NCI-H1694 (cell line): ENCODE measurements around the gene ADAP1.
"Not testable (repeated sequence)": the region's sequence is repeated elsewhere in the genome, so short reads cannot be mapped to it uniquely, and the experiment has no call there.

Experiments
- DNase-seq: peaks from one replicate; lab custom pipeline; 2025; lab: John Stamatoyannopoulos, UW

ADAP1 gene

DNA sequence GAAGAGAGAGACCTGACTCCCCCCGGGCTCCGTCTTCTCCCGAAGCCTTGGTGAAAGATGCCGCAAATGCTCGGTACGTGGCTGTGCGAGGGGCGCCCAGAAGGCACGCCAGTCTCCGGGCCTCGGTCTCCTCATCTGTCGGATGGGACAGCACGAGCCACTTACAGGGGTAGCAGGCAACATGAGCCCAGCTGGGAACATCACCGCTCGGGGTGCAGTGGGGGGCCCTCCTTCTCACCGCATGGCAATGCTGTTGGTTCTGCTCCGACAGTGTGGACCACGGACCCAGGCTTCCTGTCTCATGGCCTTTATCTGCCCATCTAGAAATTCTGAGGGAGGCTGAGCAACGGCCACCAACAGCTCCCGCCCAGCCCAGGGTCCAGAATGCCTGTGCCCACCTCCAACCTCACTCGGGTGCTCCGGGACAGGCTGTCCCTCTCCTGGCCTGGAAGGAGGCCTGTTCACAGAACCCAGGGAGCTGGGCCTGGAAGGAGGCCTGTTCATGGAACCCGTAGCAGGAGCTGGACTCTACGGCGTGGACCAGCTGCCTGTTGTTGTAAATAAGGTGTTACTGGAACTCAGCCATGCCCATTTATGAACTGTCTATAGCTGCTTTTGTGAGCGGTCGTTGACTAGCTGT is 15.8 kb downstream of the ADAP1 start:
- DNase-seq: no peak

DNA sequence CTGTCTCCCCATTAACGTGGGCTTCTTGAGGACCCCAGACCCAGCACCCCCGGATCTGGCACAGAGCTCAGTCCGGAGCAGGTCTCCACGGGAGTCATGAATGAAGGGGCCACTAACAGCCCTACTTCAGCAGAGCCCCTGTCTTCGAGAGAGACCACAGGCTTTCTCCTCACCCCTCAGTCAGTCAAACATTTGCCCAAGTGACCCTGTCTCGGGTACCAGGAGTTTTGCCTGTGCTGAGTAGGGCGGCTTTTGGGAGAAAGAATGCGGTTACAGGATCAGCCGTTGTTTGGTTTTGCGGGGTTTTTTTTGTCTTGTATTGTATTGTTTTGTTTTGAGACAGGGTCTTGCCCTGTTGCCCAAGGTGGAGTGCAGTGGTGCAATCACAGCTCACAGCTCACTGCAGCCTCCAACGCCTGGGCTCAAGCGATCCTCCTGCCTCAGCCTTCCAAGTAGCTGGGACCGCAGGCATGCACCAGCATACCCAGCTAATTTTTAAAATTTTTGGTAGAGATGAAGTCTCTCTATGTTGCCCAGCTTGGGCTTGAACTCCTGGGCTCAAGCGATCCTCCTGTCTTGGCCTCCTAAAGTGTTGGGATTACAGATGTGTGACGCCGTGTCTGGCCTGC is 16.5 kb downstream of the ADAP1 start:
- no peak for DNase-seq

DNA sequence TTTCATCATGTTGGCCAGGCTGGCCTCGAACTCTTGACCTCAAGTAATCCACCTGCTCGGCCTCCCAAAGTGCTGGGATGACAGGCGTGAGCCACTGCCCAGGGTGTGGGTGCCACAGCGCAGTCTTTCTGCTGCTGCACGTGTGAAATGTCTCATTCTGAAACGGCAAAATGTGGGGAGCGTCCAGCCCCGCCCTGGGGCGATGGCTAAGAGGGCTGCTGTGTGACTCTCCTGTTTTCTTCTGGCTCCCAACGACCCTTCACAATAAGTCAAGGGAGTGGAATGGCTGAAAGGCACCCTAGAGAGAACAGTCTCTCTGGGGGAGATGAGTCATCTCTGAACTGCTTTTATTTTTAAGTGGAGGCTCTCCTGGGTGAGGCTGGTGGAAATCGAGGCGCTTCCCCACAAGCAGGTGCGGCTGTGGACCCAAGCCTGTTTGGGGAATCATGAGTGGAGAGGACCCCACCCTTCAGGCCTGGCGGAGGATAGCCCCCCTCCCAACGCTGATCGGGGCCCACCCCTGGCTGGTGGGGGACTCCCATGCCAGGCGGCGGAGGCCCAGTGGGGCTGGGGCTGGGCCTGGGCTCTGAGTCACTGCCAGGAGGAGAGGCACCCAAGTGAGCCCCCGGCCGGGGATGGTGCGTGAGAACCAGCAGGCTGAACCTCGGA is 18.0 kb downstream of the ADAP1 start:
- no peak for DNase-seq

DNA sequence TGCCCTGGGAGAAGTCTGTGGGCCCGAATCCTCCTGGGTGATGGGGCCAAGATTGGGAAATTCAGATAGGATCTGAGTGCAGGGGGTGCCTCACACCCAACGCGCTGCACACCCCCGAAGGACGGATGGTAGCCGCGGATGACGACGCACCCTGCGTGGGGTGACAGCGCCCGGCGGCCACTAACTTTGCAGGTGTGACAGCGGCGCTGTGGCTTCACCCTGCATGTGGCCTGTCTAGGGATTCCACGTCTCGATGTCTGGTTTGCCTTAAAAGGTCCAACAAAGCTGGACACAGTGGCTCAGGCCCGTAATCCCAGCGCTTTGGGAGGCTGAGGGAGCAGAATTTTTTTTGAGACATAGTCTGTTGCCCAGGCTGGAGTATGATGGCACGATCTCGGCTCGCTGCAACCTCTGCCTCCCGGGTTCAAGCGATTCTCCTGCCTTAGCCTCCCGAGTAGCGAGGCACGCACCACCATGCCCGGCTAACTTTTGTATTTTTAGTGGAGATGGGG is 18.6 kb downstream of the ADAP1 start:
- no peak for DNase-seq

DNA sequence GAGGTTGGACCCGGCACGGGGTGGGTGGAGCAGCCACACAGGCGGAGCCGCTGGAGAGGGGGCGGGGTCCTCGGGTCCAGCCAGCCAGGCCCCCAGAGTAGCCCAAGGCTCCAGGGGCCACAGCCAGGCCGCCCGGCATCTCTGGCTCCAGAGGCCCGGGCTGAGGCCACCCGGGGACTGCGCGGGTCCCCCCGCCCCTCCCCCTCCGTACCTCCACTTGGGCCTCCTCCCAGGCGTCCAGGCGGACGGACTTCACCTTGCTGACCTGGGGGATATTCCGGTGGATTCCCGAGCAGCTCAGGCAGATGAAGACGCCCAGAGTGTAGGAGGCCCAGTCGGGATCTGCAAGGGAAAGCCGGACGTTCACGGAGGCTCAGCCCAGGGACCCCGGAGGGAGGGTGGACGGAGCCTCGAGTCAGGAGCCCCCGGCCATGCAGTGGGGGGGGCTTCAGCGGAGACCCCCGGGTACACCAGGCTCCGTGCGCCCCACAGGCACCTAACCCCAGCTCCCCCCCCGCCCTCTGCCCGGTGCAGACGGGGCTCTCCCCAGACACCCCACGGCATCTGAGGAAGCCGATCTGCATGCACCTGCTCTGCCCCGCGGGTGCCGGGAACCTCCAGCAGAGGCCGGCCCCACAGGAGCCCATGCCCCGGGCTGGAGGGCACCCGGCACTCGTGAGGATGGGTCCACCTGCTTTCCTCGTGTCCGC is 19.2 kb downstream of the ADAP1 start:
- DNase-seq: no peak

DNA sequence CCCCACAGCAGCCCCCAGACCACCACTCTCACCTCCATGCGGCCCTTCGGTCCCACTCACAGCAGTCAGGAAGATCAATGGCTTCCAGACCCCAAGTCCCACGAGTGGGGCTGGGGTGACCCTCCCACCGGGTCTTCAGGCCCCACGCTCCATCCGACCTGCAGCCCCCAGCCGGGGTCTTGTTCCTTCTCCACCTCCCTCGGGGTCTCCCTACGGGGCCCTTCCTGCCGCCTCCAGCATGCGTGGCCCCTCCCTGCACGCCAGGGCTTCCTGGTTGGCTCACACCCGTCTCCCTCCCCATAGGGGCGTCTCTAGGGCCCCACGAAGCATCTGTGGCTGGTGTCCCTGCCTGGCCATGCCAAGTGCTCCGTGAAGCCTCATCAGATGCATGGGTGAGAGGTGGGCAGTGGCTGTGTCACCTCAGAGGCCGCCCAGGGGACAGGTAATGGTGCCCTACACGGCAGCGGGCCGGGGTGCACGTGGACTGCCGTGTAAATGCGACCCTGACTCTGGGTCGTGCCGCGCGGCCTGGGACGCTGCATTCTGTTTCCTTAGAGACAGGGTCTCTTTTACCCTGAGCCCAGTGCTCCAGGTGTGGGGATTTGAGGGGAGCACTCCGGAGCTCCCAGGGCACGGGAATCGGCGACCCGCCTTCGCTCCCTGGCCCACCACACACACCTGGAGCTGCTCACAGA is 19.9 kb downstream of the ADAP1 start:
- DNase-seq: no peak

DNA sequence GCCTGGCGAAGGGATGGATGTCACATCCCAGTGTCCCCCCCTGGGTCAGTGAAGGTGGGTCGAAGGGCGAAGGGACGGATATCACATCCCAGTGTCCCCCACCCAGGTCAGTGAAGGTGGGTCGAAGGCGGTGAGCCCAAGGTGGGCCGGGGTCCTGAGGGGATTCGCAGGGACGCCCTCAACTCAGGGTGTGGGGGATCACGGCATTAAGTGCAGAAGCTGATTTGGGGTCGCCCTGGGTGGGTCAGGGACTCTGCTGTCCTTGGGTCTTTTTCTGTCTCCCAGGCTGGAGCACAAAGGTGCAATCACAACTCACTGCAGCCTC is 21.9 kb downstream of the ADAP1 start:
- DNase-seq: no peak

DNA sequence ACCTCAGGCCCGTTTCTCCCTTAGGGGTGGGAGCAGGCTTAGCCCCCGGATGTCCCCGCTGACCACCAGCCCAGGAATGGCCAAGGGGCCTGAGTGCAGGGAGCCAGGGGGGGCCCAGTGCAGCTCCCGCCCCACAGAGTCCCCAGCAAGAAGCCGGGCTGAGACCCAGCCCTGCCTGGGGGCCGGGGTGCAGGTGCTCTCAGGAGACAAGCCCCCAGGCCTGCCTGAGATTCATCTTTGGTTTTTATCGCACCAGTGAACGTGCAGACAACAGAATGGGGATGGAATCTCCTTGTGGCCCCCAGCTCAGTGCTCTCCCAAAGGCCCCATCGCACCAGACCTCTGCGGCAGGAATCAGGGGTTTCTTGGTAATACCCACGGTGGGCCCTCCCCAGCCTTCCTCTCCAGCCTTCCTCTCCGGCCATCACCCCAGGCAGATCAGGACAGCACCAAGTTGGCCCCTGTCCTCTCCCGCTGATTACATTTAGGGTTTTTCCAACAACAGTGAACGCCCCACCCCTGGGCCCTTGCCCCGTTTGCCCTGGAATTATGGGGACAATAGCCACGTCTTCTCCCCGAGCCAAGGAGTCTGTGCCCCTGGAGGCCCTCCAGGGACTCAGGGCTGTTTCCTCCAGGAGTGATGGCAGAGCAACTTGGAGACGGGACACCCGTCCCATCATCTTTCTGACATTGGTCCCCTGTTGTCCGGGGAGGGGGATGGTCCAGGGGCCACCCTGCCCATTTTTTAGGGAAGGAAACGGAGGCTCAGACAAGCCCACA is 22.4 kb downstream of the ADAP1 start:
- DNase-seq: no peak

DNA sequence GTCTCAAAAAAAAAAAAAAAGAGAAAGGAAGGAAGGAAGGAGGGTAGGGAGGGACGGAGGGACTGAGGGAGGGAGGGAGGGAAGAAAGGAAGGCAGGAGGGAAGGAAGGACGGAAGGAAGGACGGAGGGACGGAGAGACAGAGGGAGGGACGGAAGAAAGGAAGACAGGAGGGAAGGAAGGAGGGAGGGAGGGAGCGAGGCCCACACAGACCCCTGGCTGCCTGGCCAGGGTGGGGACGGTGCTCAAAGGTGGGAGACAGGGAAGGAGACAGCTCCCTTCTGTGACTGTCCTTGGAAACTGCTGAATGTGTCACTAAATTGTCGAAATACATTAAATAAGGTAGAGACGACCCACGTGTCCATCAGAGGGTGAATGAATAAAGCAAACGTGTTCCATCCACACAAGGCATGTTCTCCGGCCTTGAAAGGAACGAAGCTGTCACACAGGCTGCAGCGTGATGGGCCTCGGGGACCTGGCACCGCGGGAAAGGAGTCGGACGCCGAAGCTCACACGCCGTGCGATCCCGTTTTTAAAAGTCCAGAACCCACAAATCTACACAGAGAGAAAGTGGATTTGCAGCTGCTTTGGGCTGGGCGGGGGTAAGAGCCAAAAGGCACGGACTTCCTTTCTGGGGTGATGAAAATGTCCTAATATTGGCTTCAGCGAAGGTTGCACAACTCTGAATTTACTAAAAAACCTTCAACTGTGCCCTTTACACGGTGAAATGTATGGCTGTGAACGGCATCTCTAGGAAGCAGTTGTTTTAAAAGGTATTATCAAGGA is 23.3 kb downstream of the ADAP1 start:
- no peak for DNase-seq

DNA sequence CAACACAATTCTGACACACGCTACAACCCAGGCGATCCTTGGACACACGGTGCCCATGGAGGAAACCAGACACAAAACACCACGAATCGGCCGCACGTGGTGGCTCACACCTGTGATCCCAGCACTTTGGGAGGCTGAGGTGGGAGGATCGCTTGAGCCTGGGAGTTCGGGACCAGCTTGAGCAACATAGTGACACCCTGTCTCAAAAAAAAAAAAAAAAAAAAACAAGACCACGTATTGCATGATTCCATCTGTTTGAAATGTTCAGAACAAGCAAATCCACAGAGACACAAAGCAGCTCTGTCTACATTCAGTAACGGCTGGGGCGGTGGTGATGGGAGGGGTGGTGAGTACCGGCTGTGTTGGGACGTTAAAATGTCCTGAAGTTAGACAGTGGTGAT is 25.2 kb downstream of the ADAP1 start:
- DNase-seq: no peak

DNA sequence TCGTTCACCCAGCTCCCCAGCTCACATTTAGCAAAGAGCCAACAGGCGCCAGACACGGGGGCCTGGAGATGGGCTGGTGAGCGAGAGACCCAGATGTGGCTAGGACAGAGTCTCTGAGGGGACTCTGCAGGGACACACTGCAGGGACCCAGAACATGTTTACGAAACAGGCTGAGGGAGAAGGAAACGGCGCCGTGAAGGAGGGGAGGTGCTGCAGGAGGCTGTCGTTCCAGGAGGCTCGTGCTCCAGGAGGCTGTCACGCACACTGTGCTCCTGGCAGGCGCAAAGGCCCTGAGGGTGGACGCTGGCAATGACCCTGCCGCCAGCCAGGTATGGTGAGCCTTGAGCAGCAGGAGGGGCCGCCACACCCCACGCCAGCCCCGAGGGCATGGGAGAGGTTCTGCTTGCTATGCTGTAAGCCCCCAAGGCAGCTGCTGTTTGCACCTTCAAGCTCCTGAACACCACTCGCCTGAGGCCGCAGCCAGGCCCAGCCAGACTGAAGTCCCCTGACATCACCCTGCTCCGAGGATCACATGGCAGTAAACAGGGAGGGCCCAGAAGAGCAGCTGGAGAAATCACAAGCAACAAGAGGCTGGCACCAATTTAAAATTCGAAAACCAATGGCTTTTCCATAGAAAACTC is 27.3 kb downstream of the ADAP1 start:
- no peak for DNase-seq

DNA sequence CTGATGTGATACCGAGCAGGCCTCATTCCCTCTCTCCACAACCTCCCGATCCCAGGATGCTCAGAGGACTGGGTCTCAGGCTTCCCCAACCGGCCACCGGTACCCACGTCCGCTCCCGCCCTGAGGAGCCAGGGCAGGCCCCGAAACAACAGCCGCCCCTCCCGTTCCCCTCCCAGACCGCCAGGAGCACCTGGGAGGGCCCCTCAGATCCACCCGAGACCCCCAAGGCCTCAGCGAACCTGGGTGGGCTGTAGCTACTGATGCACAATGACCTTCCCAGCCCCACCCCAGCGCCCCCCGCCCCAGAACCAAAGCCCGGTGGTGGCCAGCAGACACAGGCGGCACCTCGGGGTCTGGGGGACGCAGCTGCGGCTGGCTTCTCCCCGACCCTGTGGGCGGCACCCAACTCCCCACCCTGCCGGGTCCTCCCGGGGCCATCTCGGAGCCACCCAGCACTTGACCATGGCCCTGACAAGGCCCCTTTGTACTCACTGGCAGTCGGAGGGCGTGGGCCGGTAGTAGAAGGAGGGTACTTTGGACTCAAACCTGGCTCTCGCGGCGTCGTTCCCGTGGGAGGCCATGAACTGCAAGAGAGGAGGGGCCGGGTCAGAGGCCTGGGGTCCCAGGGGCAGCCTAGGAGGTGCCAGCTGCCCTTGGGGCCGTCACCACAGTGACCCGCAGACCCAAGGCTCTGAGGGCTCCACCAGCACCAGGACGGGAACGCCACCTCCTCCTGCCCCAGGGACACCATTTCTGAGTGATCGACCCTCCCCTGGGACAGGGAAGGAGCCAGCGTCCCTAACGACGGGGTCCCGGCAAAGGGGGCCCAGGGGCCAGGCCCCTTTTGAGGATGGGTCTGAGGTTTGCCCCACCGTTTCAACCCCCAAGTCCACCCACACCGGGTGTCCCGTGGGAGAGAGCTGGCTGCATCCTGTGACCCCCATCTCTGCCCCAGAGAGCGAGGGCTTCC is 28.1 kb downstream of the ADAP1 start:
- no peak for DNase-seq

DNA sequence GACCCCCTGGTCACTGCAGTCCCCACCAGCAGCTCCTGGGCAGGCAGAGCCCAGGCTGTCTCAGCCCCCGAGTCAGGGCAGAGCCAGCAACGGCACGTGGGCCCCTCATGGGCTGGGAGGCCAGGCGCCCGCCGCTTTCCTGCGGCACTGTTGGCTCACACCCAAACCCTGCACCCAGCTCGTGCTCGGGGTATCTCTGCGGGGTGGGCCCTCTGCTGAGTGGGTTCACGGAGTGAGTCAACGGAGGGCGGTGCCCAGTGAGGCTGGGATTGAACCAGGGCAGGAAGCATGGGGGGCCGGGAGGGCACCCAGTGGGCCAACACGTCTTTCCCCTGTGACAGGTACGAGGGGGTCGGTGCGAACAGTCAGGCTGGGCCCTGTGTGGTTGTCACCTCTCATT is 28.9 kb downstream of the ADAP1 start:
- no peak for DNase-seq

DNA sequence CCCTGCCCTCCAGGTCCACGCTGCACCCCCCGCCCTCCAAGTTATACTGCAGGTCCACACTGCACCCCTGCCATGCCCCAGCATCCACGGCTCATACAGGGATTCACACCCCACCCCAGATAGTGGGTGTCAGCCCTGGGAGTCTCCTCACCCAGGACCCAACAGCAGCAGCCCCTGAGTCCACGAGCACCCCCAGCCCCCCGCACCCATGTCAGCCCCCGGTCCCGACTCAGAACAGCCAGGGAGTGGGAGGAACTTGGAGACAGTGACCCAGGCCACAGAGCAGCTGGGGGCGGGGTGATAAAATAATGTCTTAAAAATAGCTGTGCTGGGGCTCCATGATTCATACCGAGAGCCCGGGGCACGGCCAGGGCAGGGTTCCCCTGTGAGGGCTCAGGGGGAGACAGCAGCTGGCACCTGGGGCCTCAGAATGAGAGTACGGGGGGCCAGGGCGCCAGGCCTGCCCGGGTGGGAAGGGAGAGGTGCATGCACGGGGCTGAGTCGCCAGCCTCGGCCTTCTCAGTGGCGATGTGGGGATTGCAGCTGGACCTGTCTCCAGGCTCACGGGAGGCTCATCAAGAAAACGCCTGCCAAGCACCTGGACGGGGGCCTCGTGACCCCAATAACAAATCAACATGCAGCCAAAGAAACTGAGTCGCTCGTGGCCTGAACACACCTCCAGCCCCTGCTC is 29.8 kb downstream of the ADAP1 start:
- DNase-seq: no peak

DNA sequence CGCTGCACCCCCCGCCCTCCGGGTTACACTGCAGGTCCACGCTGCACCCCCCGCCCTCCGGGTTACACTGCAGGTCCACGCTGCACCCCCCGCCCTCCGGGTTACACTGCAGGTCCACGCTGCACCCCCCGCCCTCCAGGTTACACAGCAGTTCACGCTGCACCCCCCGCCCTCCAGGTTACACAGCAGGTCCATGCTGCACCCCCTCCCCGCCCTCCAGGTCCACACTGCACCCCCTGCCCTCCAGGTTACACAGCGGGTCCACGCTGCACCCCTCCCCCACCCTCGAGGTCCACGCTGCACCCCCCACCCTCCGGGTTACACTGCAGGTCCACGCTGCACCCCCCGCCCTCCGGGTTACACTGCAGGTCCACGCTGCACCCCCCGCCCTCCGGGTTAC is 30.4 kb downstream of the ADAP1 start:
- not testable (repeated sequence) for DNase-seq

DNA sequence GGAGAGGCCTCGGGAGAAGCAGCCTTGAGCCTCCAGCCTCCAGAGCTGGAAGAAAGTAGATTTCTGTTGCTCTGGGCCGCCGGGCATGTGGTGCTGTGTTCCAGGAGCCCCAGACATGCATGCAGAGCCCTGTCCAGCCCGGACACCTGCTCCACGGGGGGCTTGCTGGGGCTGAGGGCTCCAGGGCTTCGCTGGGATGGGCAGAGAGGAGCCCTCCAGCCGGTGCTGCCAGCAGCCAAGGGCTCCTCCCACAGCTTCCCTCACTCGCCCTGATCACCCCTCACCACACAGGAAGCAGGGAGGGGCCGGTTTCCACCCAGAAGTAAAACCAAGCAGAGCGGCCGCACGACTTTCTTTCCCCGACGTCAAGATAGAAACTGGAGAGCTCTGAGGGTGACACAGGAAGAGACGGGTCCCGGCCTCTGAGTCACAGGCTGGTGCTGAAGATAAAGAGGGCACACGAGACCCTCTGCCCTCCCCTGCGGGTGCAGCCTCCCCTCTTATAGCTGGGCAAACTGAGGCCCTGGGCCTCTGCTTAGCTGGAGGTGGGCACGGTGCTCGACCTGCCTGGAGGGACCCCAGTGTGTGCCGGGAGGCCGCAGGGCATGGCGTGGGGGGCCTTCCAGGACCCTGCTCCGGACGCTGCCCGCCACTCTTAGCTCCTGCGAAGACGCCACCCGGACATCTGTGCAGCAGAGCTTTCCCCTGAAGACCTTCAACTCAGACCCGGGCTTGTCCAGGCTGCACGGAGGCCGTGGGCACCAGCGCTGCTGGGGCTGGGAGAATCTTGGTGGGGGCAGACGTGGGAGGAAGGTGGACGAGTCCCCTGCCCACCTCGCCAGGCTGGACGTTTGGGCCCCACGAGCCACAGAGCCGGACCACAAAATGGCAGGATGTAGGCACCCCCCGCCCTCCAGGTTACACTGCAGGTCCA is 31.1 kb downstream of the ADAP1 start:
- DNase-seq: no peak
